HG03558 (cell line): ENCODE data around the gene C11orf52.

ENCODE experiments used
- ATAC-seq: cut with Tn5 transposase; IDR thresholded peaks from one replicate; pipeline ENCODE4 v1.9.1; 2021; ENCODE audit warnings: moderate number of reproducible peaks; ENCODE audit not compliant: unreplicated experiment; ENCODE audit errors: extremely low read depth

C11orf52 gene

DNA sequence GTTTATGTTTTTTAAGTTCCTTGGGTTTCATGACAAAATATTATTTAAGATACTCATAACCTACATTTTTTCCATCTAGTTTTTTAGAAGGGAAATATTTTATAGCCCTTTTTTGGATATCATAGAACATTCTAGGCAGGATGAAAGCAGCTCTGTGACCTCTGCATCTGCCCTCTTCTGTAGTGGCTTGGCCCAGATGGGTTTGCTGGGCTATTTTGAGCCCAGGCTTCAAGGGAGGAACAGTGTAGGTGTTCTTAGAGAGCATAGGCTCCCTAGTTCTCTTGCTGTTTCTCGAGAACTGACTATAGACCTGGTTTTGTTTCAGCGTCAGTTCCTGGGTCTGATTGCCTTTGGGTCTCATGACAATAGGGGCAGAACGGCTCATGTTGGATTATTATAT, 50.6 kb downstream of the C11orf52 start:
- ATAC-seq, result no peak

- ATAC-seq, result no peak
Observed at GRCh38 chr11:111974446-111974845, 55.7 kb downstream of the C11orf52 start.

DNA sequence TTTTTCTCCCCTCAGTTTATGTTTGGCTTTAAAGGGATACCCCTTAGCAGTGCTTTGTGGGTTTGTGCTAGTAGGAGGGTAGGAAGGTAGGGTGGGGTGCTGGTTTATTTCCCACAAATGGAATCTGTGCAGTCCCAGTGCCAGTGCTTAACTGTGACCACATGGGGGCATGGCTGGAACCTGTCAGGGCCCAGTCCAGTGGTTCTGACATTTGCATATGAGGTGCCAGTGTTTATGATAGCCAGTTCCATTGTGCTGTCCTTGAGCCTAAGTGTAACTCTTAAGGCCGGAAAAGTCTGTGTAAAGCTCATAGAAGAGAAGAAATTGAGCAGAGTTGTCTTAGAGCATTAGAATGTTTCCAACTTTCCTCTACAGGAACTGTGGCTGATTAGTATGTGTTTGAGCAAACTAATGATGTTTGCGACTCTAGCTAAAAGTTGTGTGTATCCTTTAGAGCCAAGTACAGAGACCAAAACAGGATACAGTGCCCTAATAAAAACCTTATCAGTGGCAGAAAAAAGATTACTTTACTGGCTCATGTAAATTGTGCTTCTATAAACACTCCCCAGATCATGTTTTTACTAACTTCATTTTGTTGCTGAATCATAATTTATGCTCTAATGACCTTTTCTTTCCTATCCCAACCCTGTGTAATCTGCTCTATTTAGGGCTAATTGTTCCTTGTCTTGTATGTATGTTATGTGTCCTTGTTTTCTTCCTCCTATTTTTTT, 56.5 kb downstream of the C11orf52 start:
- no peak for ATAC-seq

DNA sequence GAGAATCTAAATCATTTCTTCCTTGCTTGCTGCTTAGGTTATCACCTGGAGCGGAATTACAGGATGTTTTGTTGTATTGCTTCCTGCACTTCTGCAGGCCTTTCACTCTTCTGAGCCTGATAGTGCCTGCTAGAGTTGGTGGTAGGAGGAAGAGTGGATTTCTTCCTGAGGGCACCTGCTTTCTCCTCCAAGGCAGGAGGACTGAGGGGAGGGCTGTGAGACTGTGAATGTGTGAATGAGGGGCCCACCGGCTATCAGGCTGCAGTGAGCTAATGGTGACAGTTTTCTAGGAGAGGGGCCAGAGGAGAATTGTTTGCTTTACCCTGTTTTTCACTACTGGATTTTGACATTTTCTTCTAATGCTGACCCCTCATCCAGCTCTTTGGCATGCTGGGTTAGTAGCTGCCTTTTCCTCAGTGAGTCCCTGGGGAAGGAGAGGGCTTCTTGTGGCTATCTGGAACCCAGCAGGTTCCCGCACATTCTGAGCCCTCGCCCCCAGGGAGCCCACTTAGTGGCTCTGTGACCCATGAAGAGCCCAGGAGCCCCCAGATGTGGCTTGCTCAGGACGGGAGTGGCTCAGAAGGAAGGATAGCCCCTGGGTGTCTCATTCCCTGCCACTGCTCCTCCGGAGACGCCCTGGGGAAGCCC, 57.5 kb downstream of the C11orf52 start:
- no peak for ATAC-seq
